NCI-H2029 treated with DMSO at 0.1 percent for 48 hours (cell line): Measurements from ENCODE around the gene ENPEP.
"Not testable (repeated sequence)": the region's sequence is repeated elsewhere in the genome, so short reads cannot be mapped to it uniquely, and the experiment has no call there.

Experiments used
- DNase-seq: peaks from one replicate; lab custom pipeline; 2025; lab: John Stamatoyannopoulos, UW

ENPEP gene

GRCh38 chr4:110484029-110484428, 8.1 kb downstream of the ENPEP start:
- DNase-seq, result no peak

DNA sequence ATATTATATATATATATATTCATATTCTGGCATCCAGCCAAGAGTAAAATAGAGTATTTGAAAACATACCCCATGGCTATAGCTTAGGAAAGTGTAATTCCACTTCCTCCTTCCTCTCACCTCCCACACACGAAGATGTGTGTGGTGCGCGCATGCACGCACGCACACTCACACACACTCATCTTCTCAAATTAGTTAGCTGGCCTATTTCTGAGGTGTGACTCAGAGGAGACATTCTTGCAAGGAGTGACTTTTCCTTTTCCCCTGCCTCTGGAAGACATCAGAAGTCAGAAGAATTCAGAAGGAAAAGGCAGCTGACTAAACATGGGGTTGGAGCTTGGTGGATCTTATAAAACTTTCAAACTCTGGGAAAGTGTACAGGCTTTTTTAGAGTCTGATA, 8.8 kb downstream of the ENPEP start:
- no peak for DNase-seq

GRCh38 chr4:110485452-110485851, 9.5 kb downstream of the ENPEP start:
- DNase-seq, result no peak

DNA sequence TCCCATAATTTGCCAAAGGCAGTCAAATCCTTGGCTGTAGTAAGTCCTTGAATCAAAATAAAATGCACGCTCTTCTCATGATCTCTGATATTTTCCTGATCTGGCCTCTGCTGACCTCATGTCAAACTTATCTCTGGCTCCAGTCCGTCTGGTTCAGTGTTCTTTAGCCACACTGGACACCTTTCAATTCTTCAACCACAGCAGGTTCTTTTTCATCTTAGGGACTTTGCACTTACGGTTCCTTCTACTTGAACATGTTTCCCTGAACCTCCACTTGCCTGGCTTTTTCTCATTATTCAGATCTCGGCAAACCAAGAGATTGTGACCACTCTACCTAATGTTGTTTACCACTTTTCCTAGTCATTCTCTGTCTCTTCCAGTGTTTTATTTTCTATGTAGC, 10.3 kb downstream of the ENPEP start:
- DNase-seq, result no peak

- not testable (repeated sequence) for DNase-seq
Observed at GRCh38 chr4:110486850-110487249, 10.9 kb downstream of the ENPEP start.

DNA sequence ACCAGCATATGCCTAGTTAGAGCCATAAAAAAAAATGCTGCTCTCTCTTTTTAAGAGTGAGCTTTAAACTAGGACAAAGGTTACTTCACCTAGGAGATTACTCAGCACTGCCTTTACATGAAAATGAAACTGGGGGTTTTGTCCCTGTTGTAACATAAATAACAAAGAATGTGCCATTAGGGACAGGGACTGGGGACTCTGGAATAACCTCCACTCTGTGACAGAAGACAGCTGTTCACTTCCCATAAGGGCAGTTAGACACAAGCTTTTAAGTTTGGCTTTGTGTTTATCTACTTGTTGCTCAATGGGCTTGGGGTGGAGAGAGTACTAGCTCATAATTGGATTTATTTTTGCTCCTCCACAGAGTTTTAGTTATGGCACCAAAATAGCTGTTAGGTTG, 11.9 kb downstream of the ENPEP start:
- DNase-seq, result no peak

GRCh38 chr4:110489901-110490508, 14.1 kb downstream of the ENPEP start:
- DNase-seq, result no peak

GRCh38 chr4:110492522-110492921, 16.6 kb downstream of the ENPEP start:
- DNase-seq, result no peak

DNA sequence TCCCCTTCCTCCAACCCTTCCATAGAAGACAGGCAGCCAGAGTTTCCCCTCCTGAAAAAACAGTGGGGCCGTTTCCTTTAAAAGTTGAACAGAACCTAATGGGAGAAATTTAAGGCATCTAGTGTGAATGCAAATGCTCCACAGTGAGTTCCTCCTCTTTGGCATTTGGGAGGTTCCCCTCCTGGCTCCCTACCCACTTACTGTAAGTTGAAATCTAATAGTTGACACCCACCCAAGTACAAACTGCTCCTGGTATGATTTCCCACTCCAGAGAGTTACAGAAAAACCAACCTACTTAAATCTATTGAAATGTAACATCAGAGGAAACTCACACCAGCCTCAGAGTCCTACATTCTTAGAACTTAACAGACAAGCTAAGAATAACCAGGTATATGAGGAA, 17.6 kb downstream of the ENPEP start:
- no peak for DNase-seq

GRCh38 chr4:110498420-110498819, 22.5 kb downstream of the ENPEP start:
- DNase-seq, result no peak

DNA sequence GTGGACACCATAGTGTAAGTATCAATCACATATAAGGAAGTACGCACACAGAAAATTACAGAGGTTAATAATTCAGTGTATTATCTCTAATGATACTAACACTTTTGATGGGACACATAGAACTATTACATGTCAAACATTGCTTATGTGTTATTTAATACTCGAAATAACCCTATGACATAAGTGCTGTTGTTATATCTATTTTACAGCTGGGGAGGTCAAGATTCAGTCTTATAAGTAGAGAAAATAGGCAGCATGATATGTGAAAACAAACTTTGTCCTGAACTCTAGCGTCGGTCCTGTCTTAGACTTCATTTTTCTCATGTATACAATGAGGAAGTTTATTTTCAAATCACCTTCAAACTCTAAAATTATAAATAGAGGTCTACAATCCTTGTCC, 23.2 kb downstream of the ENPEP start:
- DNase-seq, result no peak

DNA sequence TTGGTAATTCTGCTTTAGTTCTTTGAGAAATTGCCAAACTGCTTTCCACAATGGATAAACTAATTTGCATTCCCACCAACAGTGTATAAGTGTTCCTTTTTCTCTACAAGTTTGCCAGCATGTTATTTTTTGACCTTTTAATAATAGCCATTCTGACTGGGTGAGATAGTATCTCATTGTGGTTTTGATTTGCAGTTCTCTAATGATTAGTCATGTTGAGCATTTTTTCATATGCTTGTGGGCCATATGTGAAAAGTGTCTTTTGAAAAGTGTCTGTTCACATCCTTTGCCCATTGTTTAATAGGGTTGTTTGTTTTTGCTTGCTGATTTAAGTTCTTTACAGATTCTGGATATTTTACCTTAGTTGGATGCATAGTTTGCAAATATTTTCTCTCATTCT, 25.9 kb downstream of the ENPEP start:
- DNase-seq, result no peak

- DNase-seq, result no peak
Observed at GRCh38 chr4:110503270-110504083, 27.5 kb downstream of the ENPEP start.

GRCh38 chr4:110504084-110504435, 28.1 kb downstream of the ENPEP start:
- no peak for DNase-seq

DNA sequence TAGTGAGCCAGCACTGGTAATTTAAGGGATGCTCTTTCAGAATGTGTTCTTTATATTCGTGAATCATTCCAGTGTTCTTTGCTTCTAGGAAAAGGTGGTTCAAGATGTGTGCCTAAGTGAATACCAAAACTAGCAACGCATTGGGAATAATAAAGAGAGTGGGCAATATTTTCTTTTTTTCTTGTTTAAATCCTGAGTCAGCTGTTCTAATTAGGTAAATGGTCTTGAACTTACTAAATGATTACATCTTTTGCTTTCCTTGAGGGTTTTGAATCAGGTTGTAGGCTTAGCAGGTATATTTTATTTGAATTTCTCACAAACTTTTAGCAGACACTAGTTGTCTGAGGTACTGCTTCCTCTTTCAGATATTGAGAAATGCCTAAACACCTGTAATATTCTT, 29.5 kb downstream of the ENPEP start:
- no peak for DNase-seq

DNA sequence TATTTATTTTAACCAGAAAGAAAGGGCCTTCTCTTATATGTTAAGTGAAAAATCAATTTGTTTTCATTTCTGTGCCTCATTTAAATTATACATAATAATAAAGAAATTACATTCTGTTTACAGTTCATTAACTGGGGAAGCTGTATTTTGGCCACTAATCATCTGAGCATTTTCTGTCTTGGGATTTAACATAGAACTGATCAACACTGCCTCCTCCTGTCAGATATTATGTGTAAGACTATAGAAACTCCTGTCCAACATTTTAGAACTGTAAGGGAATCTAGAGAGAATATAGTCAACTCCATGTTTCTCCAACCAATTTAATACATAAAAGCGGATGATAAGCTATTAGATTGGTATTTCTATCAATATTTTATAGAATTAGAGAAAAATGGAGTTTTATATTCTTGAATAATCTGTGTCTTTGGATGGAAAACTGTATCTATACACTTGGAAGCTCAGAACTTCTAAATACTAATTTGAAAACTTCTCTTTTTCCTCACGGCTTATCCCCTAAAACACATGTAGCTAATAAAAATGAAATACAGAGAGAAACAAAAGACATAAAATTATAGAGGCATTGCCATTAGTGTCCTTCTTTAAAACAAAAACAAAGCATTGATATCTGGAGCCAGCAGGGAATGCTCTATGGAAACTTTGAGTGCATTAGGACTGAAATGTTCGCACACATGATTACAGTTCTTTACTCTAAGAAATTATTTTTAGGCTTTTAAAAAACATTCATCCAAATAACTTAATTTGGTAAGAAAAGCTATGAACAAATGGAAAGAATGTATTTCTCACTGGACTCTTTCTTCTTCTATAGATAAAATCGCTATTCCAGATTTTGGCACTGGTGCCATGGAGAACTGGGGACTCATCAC, 33.1 kb downstream of the ENPEP start:
- DNase-seq, result no peak

GRCh38 chr4:110510277-110510676, 34.3 kb downstream of the ENPEP start:
- DNase-seq, result no peak

- DNase-seq, result peak; percentile 16
Observed at GRCh38 chr4:110510955-110511544, 35.1 kb downstream of the ENPEP start.

- no peak for DNase-seq
Observed at GRCh38 chr4:110512901-110513300, 36.9 kb downstream of the ENPEP start.

DNA sequence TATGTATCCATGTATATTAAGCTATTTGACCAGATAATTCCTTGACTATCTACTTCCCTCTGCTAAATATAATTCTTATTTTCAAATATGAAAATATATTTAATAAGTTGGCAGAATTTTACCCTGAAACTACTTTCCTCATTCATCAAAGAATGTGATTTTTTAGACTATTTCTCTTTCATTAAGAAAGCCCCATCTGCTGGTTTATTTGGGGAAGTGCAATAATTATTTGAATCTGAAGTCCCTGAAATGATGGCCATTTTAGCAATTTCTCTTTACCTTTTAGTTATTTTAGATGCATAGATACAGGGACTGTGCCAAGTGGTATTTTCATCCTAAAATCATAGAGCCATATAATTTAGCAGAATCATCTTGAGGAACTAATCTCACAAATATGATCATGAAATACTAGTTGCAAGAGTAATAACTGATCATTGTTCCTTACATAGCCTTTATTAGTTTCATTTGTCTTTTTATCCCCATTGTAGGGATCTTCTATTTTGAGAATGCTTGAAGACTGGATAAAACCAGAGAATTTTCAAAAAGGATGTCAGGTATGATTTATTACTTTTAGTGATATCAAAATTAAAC, 39.0 kb downstream of the ENPEP start:
- DNase-seq, result peak; percentile 41

GRCh38 chr4:110515676-110516075, 39.7 kb downstream of the ENPEP start:
- DNase-seq, result no peak
